ENCODE results near the gene SSC5D. TPM values are rescaled to one million over a fixed set of nuclear protein-coding genes. Genes with fewer than 3 reads are reported as not detected.

Gene SSC5D
- total and polyA plus RNA-seq, 9 of the 15 experiments (the other 6 are each of a cell fraction or from before 2014, with no cell fraction given), result 0.04 to 0.71 (median 0.14) TPM; not detected in 2

DNA sequence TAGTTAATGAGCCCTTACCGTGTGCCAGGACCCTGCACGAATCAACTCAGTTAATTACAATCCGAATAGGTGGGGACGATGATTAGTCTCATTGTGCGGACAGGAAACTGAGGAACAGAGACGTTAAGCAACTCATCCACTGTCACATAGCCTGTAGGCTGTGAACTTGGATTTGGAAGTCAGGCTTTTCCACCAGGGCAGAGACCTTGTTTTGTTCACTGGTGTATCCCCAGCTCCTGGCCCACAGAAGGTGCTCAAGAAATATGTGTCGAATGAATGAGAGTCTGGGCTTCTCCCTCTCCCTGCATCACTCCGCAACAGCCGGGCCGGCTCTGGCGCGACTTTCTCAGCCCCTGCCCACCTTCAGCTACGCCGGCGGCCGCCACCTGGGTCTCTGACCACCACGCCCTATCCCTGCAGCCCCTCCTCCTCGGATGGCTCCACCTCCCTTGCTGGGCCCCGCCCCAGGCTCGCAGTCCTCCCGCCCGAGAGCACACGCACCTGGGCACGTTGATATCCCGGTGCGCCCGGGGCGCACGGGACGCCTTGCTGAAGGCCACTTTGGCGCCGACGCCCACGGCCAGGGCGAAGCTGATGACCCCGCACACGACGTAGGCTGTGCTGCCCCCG lies 46.4 kb upstream of the SSC5D start:
- peaks cover 18 to 54% of the 10 kb centered on the region in 2 experiments for H3K4me1 ChIP-seq (replicated peaks in 1 of 2; ENCODE audit: control insufficient read depth in 2 of 2, insufficient read depth in 2 of 2, low read length in 2 of 2)
- no peaks in the 10 kb centered on the region for H3K36me3 ChIP-seq (ENCODE audit: control insufficient read depth, insufficient read depth, low read length)
- CTCF ChIA-PET (ENCODE audit: low intra/inter-chr PET ratio), result no interaction called here
- peak overlapping the region; percentile 57 for H2AFZ ChIP-seq (ENCODE audit: low read depth, low read length)
- no TSS peak for BruUV-seq (replicated peaks)
- intact Hi-C loops (cut with micrococcal nuclease), result no loop called here
- ATAC-seq (peak; percentile 82), DNase-seq (ENCODE audit: extremely low read depth in 1 of 4, low spot score in 3 of 4) (peak; percentile 71 to 85 (median 82)), FAIRE-seq (peak; percentile 49)
- WGBS (ENCODE audit: insufficient coverage, low coverage, missing lambda C conversion rate), result 15% methylated on average over 28 of the region's 39 CpGs
- in situ Hi-C loops (cut with MboI), result loop anchor here (25.0 kb wide), 1 partner anchor 780 kb away; the partner anchor contains the start of gene LILRB4
- no peaks in the 10 kb centered on the region for H3K9me3 ChIP-seq (replicated peaks; ENCODE audit: control insufficient read depth, insufficient read depth, low read depth, low read length)
- H3K4me3 ChIP-seq, result 0 out of 2 replicates have a peak overlapping the region, but pooled peaks have one; percentile 0
- H3K4me2 ChIP-seq (ENCODE audit: insufficient read depth, low read length), result peak overlapping the region; percentile 50
- H3K27ac ChIP-seq (ENCODE audit: extremely low read depth, low read depth, low read length), result no peak overlapping the region
- H3K79me2 ChIP-seq (ENCODE audit: control insufficient read depth, insufficient read depth, low read length), result no peaks in the 10 kb centered on the region
- H3K27me3 ChIP-seq (ENCODE audit: control insufficient read depth in 2 of 2, insufficient read depth in 2 of 2, low read length in 2 of 2), result peaks cover 6 to 19% of the 10 kb centered on the region in 2 experiments
- H3K9me1 ChIP-seq (ENCODE audit: control insufficient read depth, insufficient read depth, low read length), result no peaks in the 10 kb centered on the region
- H3K9ac ChIP-seq (ENCODE audit: insufficient read depth in 1 of 2, low read depth in 2 of 2, low read length in 2 of 2), result peak overlapping the region in 1 of 2 experiments; percentile 68; a peak in 2 of 4 replicates
- peaks cover 10% of the 10 kb centered on the region for H4K20me1 ChIP-seq (replicated peaks; ENCODE audit: control insufficient read depth, insufficient read depth, low read length)
- POLR2A ChIA-PET, result interaction anchor here (0.6 kb wide), 1 partner anchor 469 kb away, joined by 3 read pairs; no protein-coding TSS in a partner anchor
- TF ChIP-seq, protein P1, sequence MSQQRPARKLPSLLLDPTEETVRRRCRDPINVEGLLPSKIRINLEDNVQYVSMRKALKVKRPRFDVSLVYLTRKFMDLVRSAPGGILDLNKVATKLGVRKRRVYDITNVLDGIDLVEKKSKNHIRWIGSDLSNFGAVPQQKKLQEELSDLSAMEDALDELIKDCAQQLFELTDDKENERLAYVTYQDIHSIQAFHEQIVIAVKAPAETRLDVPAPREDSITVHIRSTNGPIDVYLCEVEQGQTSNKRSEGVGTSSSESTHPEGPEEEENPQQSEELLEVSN (IDR thresholded peaks at IDR 0.05; ENCODE audit: borderline replicate concordance in 1 of 2, extremely low read depth in 1 of 2, insufficient read depth in 1 of 2, insufficient read length in 1 of 2, low read depth in 1 of 2, low read length in 1 of 2, poor library complexity in 1 of 2, severe bottlenecking in 1 of 2), result peak; percentile 79 to 82
- TF ChIP-seq PML (IDR thresholded peaks at IDR 0.05; ENCODE audit: low read length), result no peak
- peak; percentile 83 for TF ChIP-seq ZNF263 (CRISPR knock-in tag; IDR thresholded peaks at IDR 0.05; ENCODE audit: borderline replicate concordance)
- no peak for TF ChIP-seq CSDE1 (IDR thresholded peaks at IDR 0.05)
- TF ChIP-seq BACH1 (tag; IDR thresholded peaks at IDR 0.05), result no peak
- TF ChIP-seq GABPB1 (CRISPR knock-in tag; IDR thresholded peaks at IDR 0.05), result 0 out of 2 replicates have a peak, but pooled peaks have one; percentile 34
- TF ChIP-seq POLR2G (IDR thresholded peaks at IDR 0.05; ENCODE audit: low read depth, low read length), result 0 out of 2 replicates have a peak, but pooled peaks have one; percentile 39
- no peak for TF ChIP-seq BRCA1 (IDR thresholded peaks at IDR 0.05)
- no peak for TF ChIP-seq BRCA1 (CRISPR knock-in tag; IDR thresholded peaks at IDR 0.05)
- peak; percentile 8 for TF ChIP-seq RBM25 (IDR thresholded peaks at IDR 0.05; ENCODE audit: low read depth, low read length, severe bottlenecking)
- no peak for TF ChIP-seq CBFB (CRISPR knock-in tag; IDR thresholded peaks at IDR 0.05)
- TF ChIP-seq TBP (optimal IDR thresholded peaks at IDR 0.05; ENCODE audit: low read depth, low read length), result no peak
- TF ChIP-seq, protein P2, sequence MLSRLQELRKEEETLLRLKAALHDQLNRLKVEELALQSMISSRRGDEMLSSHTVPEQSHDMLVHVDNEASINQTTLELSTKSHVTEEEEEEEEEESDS (CRISPR knock-in tag; IDR thresholded peaks at IDR 0.05), result no peak
- TF ChIP-seq, protein P3, sequence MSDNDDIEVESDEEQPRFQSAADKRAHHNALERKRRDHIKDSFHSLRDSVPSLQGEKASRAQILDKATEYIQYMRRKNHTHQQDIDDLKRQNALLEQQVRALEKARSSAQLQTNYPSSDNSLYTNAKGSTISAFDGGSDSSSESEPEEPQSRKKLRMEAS (CRISPR knock-in tag; IDR thresholded peaks at IDR 0.05), result peak; percentile 38; the same call in 1 of the 2 replicates
- TF ChIP-seq L3MBTL2 (IDR thresholded peaks at IDR 0.05), result peak; percentile 20; the same call in 1 of the 2 replicates
- peak; percentile 37 for TF ChIP-seq HNRNPLL (IDR thresholded peaks at IDR 0.05; ENCODE audit: low read depth, low read length, poor library complexity, severe bottlenecking)
- no peak for TF ChIP-seq TBL1XR1 (IDR thresholded peaks at IDR 0.05; ENCODE audit: low read length in 2 of 2)
- TF ChIP-seq, protein P4, sequence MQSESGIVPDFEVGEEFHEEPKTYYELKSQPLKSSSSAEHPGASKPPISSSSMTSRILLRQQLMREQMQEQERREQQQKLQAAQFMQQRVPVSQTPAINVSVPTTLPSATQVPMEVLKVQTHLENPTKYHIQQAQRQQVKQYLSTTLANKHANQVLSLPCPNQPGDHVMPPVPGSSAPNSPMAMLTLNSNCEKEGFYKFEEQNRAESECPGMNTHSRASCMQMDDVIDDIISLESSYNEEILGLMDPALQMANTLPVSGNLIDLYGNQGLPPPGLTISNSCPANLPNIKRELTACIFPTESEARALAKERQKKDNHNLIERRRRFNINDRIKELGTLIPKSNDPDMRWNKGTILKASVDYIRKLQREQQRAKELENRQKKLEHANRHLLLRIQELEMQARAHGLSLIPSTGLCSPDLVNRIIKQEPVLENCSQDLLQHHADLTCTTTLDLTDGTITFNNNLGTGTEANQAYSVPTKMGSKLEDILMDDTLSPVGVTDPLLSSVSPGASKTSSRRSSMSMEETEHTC (IDR thresholded peaks at IDR 0.05), result no peak
